Measurements from ENCODE around the gene ZC3H12A.

The ZC3H12A gene

GRCh38 chr1:37474046-37474696 lies at the start of gene ZC3H12A:
Gene ZC3H12A, plus strand, starts transcription at chr1:37474580. Its CDS starts 917 bp downstream, at chr1:37475497.
- peak; percentile 96 for DNase-seq

GRCh38 chr1:37425221-37425620 lies 49.2 kb upstream of the ZC3H12A start:
- DNase-seq = no peak

GRCh38 chr1:37429029-37429428 lies 45.4 kb upstream of the ZC3H12A start:
- DNase-seq = no peak

GRCh38 chr1:37430103-37430985 lies 44.0 kb upstream of the ZC3H12A start:
- no peak for DNase-seq

GRCh38 chr1:37432716-37433115 lies 41.7 kb upstream of the ZC3H12A start:
- no peak for DNase-seq

GRCh38 chr1:37433171-37433570 lies 41.2 kb upstream of the ZC3H12A start:
- DNase-seq = no peak

GRCh38 chr1:37434292-37435225 lies 39.8 kb upstream of the ZC3H12A start:
- DNase-seq = peak; percentile 89

GRCh38 chr1:37437087-37437486 lies 37.3 kb upstream of the ZC3H12A start:
- DNase-seq = no peak

- no peak for DNase-seq
Observed at GRCh38 chr1:37438037-37438868, 36.1 kb upstream of the ZC3H12A start.

GRCh38 chr1:37438869-37439343 lies 35.5 kb upstream of the ZC3H12A start:
- no peak for DNase-seq

- DNase-seq = no peak
Observed at GRCh38 chr1:37439349-37439995, 34.9 kb upstream of the ZC3H12A start.

GRCh38 chr1:37441490-37441889 lies 32.9 kb upstream of the ZC3H12A start:
- no peak for DNase-seq

GRCh38 chr1:37442139-37442538 lies 32.2 kb upstream of the ZC3H12A start:
- DNase-seq = no peak

GRCh38 chr1:37442644-37443043 lies 31.7 kb upstream of the ZC3H12A start:
- DNase-seq = no peak

- DNase-seq = no peak
Observed at GRCh38 chr1:37446874-37447273, 27.5 kb upstream of the ZC3H12A start.

- no peak for DNase-seq
Observed at GRCh38 chr1:37448185-37448584, 26.2 kb upstream of the ZC3H12A start.

GRCh38 chr1:37448691-37449417 lies 25.5 kb upstream of the ZC3H12A start:
- no peak for DNase-seq

GRCh38 chr1:37449936-37450335 lies 24.4 kb upstream of the ZC3H12A start:
- DNase-seq = no peak

- no peak for DNase-seq
Observed at GRCh38 chr1:37452416-37452815, 22.0 kb upstream of the ZC3H12A start.

- DNase-seq = no peak
Observed at GRCh38 chr1:37453647-37454046, 20.7 kb upstream of the ZC3H12A start.

GRCh38 chr1:37455516-37455915 lies 18.9 kb upstream of the ZC3H12A start:
- no peak for DNase-seq

Data from activated CD8-positive, alpha-beta memory T cell treated with anti-CD3 and anti-CD28 coated beads for 24 hours (primary cell).